CD4-positive, alpha-beta T cell treated with Interleukin-6 at 100 ng/mL for 8 hours (primary cell): ENCODE measurements around the gene GHRHR.

ENCODE experiments used
- DNase-seq: peaks from one replicate; pipeline ENCODE4 v3.0.0-alpha.2; 2020; ENCODE audit warnings: mixed read lengths, low spot score

GHRHR gene

GRCh38 chr7:30963842-30964241 is at the start of gene GHRHR:
GHRHR (plus strand) TSS chr7:30963953; CDS start chr7:30964069, 116 bp downstream.
- DNase-seq: no peak

GRCh38 chr7:30914596-30914995 is 49.2 kb upstream of the GHRHR start:
- no peak for DNase-seq

- DNase-seq: no peak
Measured at GRCh38 chr7:30915005-30915601, 48.6 kb upstream of the GHRHR start.

GRCh38 chr7:30915751-30916150 is 48.0 kb upstream of the GHRHR start:
- no peak for DNase-seq

- no peak for DNase-seq
Measured at GRCh38 chr7:30916255-30916654, 47.5 kb upstream of the GHRHR start.

GRCh38 chr7:30916767-30917166 is 47.0 kb upstream of the GHRHR start:
- DNase-seq: no peak

- no peak for DNase-seq
Measured at GRCh38 chr7:30917216-30917893, 46.4 kb upstream of the GHRHR start.

- no peak for DNase-seq
Measured at GRCh38 chr7:30918676-30919075, 45.1 kb upstream of the GHRHR start.

GRCh38 chr7:30920021-30920583 is 43.7 kb upstream of the GHRHR start:
- DNase-seq: no peak

GRCh38 chr7:30920584-30921539 is 42.9 kb upstream of the GHRHR start:
- no peak for DNase-seq

GRCh38 chr7:30921540-30922401 is 42.0 kb upstream of the GHRHR start:
- no peak for DNase-seq

- no peak for DNase-seq
Measured at GRCh38 chr7:30922596-30922995, 41.2 kb upstream of the GHRHR start.

GRCh38 chr7:30923009-30923773 is 40.6 kb upstream of the GHRHR start:
- DNase-seq: no peak

- no peak for DNase-seq
Measured at GRCh38 chr7:30923774-30924413, 39.9 kb upstream of the GHRHR start.

- no peak for DNase-seq
Measured at GRCh38 chr7:30924624-30925023, 39.1 kb upstream of the GHRHR start.

- no peak for DNase-seq
Measured at GRCh38 chr7:30925117-30925516, 38.6 kb upstream of the GHRHR start.

GRCh38 chr7:30925913-30926312 is 37.8 kb upstream of the GHRHR start:
- DNase-seq: no peak

- DNase-seq: no peak
Measured at GRCh38 chr7:30926313-30926712, 37.4 kb upstream of the GHRHR start.

GRCh38 chr7:30927040-30927439 is 36.7 kb upstream of the GHRHR start:
- DNase-seq: no peak

GRCh38 chr7:30927559-30927958 is 36.2 kb upstream of the GHRHR start:
- no peak for DNase-seq
